ENCODE data around the gene PAX2. TPM values are rescaled to one million over a fixed set of nuclear protein-coding genes. Genes with fewer than 3 reads are reported as not detected.
"Not testable (repeated sequence)": the region's sequence is repeated elsewhere in the genome, so short reads cannot be mapped to it uniquely, and the experiment has no call there.

PAX2 gene
- total RNA-seq, result not detected
- long read RNA-seq, donor 1, result 0 reads
- long read RNA-seq, donor 2, result 0 reads

DNA sequence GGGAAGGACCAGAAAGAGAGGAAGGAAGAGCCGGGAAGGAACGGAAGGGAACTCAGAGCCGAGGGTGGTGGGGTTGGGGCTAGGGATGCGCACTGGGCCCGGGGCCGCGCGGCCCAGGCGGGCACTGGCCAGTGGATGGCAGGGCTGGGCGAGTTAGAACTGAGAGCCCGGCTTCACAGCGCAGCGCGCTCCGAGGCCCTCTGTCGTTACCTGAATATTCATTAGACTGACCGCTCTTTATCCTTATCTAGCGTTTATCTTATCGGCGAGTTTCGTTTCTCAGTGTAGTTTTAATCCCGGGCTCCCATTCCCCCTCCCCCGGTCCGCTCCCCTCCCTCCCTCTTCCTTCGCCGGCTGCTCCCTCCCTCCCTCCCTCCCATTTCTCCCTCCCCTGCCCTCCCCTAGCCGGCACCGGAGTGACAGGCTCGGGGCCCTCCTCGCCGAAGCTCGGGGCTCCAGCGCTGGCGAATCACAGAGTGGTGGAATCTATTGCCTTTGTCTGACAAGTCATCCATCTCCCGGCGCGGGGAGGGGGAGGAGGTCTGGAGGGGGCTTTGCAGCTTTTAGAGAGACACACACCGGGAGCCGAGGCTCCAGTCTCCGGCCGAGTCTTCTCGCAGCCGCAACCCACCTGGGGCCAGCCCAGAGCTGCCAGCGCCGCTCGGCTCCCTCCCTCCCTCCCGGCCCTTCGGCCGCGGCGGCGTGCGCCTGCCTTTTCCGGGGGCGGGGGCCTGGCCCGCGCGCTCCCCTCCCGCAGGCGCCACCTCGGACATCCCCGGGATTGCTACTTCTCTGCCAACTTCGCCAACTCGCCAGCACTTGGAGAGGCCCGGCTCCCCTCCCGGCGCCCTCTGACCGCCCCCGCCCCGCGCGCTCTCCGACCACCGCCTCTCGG, at the start of gene PAX2:
Gene PAX2, plus strand, starts transcription at position 596 of the 895 bp plus-strand sequence. CDS start 679 bp downstream, outside the sequence.
- no peak for DNase-seq (ENCODE audit: low spot score)
- intact Hi-C loops (cut with DNase I), result no loop called here

DNA sequence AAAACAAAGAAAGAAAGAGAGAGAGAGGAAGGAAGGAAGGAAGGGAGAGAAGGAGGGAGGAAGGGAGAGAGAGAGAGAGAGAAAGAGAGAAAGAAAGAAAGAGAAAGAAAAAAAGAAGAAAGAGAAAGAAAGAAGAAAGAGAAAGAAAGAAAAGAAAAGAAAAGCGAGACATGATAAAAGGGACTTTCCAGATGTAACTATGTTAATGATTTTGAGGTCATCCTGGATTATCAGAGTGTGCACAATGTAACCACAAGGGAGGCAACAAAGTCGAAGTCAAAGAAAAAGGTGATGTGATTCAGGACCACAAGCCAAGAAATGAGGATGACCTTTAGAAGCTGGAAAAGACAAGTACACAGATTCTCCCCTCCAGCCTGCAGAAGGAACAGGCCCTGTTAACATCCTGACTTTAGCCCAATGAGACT, 48.9 kb upstream of the PAX2 start:
- no peak for DNase-seq (ENCODE audit: low spot score)
- intact Hi-C loops (cut with DNase I), result no loop called here

DNA sequence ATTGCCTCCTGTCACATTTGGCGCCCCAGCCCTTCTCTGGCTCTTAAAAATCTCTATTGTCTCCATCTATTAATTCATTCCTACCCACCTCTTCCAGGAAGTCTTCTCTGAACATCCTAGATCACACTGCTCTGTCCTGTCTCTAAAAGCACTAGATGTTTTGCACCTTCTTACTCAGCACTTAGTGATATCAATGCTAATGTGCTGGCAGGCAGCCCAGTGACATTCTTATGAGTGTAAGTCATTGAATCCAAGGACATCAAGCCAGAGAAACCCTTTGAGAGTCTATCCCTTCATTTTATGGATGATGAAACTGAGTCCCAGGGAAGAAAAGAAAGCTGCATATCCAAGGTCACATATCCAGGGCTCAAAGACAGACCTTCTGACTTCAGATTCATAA, 48.3 kb upstream of the PAX2 start:
- DNase-seq (ENCODE audit: low spot score), result no peak
- intact Hi-C loops (cut with DNase I), result no loop called here

DNA sequence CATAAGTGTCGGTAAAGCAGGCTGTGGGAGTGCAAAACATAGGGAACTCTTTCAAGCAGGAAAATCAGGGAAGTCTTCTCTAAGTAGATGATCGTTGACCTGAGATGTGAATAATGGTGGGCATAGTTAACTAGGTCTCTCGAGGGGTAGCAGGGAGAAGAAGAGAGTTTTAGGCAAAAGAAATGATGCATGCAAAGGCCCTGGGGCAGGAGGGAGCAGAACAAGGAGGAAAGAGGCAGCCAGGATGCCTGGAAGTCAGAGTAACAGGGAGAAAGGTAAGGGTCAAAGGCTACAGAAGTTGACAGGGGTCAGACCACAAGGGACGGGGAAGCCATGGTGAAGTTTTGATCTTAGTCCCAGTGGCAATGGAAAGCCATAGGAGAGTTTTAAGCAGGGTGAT, 47.8 kb upstream of the PAX2 start:
- no peak for DNase-seq (ENCODE audit: low spot score)
- intact Hi-C loops (cut with DNase I), result no loop called here

DNA sequence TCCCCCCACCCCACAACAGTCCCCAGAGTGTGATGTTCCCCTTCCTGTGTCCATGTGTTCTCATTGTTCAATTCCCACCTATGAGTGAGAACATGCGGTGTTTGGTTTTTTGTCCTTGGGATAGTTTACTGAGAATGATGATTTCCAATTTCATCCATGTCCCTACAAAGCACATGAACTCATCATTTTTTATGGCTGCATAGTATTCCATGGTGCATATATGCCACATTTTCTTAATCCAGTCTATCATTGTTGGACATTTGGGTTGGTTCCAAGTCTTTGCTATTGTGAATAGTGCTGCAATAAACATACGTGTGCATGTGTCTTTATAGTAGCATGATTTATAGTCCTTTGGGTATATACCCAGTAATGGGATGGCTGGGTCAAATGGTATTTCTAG, 43.7 kb upstream of the PAX2 start:
- intact Hi-C loops (cut with DNase I); DNase-seq (ENCODE audit: low spot score): not testable (repeated sequence)

DNA sequence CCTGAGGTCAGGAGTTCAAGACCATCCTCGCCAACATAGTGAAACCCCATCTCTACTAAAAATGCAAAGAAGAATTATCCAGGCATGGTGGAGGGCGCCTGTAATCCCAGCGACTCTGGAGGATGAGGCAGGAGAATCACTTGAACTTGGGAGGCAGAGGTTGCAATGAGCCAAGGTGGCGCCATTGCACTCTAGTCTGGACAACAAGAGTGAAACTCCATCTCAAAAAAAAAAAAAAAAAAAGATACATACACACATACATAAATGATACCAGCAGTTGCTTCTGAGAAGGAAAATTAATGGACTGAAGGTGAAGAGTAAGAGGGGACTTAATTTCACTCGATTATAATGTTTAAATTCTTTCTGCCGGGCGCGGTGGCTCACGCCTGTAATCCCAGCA, 40.2 kb upstream of the PAX2 start:
- no peak for DNase-seq (ENCODE audit: low spot score)
- intact Hi-C loops (cut with DNase I), result no loop called here

DNA sequence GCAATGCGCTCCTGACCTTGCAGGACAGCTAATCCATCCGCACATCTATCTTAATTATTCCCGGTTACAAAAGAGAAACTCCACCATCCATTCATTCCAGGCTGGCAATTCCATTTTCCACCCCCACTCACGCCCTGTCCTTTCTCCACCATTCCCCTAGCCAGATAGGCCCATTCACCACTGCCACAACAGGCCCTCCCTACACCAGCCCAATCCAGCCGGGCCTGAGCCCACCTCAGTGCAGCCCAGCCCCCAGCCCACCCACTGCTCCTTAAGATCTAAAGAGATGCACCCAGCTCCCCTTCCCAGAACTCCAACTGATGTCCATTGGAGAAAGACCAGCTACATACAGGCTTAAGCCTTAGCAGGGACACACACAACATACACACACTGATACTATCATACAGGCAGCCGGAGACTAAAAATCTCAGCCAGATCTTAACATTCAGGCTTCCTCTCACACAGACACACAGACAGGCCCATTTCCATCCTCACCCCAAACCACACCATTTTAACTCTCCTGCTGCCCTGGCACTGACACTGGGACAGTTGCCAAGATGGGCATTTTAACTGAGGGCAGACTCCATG, 38.0 kb upstream of the PAX2 start:
- intact Hi-C loops (cut with DNase I), result no loop called here
- no peak for DNase-seq (ENCODE audit: low spot score)

DNA sequence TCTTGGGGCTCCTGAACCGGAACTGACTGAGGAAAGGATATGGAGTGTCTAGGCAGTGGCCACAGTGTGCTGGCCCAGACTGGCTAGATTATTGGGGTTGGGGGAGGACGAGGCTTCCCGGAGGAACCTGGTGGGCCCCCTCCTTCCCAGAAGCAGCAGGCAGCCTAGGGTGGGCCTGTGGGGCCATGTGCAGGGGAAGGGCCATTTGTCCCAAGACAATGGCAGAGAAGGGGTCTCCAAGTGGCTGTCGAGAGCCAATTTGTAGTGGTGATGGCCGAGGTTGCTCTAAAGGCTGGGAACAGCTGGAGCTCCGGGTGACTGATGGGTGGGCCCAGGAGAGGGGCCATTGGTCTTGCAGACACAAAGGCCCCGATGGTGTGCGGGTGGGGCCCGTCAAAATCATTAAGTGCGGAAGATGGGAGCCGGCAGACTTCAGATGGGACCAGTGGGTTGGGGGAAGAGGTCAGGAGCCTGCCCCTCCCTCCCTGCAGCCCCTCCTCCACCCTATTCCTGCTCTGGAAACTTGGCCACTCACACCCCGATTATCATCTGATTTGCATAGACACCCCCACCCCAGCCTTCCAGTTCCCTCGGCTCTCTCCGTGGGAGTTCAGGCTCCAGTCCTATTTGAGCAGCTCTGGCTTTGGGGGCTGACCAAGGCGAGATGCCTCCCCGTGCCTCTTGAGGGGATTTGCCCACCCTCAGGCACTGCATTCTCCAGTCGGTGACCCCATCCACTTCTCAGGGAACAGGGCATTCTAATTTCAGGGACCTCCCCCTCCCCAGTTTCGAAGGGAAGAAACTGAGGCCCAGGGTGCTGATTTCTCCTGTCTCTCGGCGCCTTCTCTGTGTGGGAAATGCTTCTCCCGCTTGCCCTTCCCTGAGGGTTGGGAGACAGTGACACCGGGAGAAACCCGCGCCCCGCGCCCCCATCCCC, 36.0 kb upstream of the PAX2 start:
- no peak for DNase-seq (ENCODE audit: low spot score)

DNA sequence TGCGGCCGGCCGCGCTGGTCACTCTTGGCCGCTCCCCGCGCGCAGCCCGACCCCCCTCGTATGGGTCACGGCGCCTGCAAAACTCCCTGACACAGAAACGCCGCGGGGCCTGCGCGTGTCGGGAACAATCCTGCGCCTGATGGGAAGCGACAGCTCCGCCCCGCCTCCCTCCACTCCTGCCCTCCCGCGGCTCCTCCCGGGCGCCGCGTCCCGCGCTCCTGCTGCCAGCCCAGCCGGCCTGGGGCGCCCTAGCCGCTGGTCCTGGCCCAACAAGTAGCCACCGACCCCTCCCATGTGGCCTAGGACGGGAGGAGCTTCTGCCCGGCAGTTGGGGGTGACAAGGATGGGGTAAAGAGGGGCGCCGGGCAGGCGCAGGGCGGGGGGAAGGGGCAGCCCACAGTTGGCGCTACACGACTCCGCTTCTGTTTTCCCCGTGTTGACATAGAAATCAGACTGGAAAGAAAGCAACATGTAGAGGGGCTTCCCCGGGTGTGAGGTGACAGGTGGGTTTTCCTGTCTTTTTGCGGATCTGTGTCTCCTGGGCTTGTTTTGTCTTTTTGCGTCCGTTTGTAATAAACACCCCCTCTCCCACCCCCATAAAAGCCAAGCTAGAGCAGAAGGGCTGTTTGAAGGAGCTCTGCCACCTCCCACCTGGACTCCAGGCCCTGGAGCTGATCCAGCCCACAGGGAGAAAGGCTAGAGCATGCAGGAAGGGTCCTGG, 35.1 kb upstream of the PAX2 start:
- intact Hi-C loops (cut with DNase I), result no loop called here
- no peak for DNase-seq (ENCODE audit: low spot score)

More for the DNA sequence above, 36.0 kb upstream of the PAX2 start:
- intact Hi-C loops (cut with DNase I), result no loop called here

DNA sequence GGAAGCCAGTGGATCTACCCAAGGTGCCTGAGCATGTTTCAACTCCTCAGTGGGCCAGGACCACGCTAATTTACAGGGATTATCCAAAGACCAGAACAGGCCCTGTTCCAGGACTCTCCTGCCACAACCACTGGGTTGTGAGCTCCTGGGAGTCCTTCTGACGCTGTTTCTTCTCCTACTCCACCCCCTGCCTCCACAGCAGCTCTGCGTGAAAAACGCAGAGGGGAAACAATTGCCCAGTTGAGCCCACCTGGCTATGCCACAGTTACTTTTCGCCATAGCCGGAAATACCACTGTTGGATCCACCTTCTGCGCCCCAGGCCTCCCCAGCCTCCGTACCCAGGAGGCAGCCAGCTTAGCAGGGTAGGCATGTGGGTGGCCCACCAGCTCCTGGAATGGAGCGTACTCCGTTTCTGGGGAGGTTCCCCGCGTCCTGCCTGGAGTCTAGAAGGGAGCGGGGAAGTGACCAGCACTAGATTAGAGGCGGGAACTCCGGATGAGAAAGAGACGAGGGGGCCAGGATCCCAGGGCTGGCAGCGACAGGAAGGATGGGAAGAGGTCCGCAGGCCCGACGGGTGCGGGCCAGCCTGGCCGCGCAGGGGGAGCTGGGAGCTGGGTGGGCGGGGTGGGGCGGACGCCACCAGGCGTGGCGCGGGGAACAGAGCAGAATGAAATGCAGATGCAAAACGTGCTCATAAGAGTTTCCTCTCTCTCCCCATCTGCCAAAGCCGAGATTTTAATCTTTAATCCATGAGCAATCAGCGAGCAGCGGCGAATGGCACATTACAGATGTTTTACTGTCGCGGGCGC, 32.1 kb upstream of the PAX2 start:
- DNase-seq (ENCODE audit: low spot score), result no peak

DNA sequence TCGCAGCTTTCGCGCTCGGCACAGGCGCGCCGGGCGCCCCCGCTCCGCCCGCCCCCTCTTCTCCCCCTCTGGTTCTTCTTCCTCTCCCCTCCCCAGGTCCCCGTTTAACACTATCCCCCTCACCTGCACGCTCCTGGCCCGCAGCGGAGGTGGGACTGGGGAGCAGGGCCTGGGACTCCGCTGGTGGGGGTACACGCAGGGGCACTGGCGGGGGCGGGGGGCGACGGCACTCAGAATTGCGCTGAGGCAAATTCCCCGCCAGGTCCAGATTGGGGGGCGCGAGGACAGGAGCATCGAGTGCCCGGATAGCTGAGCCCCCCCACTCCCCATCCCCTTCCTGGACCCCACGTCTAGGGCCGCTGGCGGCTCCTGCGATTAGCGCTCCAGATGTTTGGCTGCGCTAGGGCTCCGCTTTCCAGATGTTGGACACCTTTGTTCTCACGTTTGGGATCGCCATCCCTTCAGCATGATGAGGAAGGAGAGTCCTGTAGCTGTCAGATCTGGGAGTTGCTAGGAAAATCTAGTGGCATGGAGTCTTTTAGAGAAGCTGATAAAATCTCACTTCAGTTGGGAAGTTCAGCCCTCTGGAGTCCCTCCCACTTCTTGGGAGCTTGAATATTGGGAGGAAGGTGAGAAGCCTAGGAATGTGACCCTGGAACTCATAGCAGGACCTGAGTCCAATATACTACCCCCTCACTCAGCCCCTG, 31.4 kb upstream of the PAX2 start:
- intact Hi-C loops (cut with DNase I), result no loop called here
- DNase-seq (ENCODE audit: low spot score), result no peak

More for the DNA sequence above, 32.1 kb upstream of the PAX2 start:
- intact Hi-C loops (cut with DNase I), result no loop called here

DNA sequence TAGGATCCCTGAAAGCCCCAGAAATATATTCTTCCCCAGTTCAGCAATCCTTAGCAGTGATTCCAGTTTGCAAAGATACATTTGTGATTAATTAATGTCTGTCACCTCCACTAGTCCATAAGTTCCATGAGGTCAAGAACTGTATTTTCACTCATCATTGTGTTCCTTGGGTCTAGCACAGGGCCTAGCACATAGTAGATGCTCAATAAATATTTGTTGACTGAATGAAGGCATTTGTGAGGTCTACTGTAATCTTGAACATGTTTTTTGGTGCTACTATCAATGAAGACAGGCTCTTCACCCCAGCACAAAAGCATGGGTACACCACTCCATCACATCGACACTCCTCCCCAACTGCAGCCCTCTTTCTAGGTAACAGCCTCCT, 30.8 kb upstream of the PAX2 start:
- intact Hi-C loops (cut with DNase I), result no loop called here
- no peak for DNase-seq (ENCODE audit: low spot score)

DNA sequence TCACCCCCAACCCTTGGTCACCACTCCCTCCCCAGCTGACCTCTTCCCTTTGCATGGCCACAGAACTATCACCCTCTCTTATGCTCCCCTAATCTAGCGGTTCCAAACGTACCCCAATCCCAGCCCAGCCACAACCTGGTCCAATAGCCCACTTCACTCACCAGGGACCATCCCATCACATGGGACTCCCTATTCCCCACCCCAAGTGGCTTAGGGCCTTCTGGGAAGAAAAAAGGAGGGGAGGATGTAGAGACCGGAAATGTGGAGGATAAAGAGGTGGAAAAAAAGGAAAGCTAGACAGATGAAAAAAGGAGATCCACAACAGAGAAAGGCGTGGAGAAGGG, 30.3 kb upstream of the PAX2 start:
- DNase-seq (ENCODE audit: low spot score), result no peak
- intact Hi-C loops (cut with DNase I), result no loop called here

DNA sequence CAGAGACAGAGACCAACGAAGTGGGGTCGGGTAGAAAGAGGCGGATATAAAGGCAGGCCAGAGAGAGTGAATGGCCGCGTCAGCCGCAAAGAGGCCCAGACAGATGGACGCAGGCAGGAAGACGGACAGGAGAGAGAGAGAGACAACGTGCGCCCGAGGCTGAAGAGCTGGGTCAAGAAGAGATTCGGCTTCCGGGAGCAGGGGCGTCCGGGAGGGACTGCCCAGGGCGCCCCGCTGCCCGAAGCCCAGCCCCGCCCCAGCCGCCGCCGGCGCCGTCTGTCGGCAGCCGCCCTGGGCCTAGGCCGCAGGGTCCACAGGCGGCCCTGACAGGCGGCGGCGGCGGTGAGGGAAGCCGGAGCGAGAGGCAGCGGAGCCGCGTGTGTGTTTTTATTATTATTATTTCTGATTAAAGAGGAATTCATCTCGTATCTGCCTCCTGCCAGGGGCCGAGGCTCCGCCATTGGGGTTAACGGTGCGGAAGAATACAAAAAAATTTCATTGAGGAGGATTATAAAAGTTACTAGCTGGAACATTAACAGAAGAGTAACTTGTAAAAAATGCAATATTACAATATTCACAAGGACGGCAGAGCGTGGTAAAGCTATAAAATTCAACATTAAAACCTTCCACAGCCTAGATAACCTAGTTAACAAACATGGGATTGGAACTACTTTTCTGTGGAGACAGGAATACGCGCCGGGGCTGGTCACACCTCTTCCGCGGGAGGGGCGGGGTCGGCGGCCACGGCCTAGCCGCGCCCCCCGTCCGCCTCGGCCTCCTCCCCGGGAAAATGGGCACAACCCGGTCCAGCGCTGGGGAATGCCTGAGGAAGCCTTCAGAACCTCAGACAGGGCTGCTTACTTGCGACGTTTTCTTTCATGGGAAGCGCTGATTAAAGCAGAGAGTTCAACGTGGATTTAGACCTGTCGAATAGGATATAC, 29.7 kb upstream of the PAX2 start:
- DNase-seq (ENCODE audit: low spot score), result no peak
- intact Hi-C loops (cut with DNase I), result no loop called here

DNA sequence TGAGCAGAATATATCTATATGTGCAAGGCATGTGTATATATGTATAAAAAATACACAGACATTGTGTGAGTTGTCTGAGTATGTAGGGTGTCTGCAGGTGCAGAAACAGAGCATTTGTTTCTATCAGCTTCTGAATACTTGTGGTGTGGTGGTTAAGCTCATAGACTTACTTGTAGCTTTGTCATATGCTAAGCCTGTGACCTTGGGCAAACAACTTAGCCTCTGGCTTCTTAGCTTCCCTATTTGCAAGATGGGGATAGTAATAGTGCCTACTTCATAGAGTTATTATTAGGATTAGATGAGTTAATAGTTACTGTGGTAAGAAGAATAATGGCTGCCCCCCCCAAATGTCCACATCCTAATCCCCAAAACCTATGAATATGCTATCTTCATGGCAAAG, 28.2 kb upstream of the PAX2 start:
- intact Hi-C loops (cut with DNase I), result no loop called here
- no peak for DNase-seq (ENCODE audit: low spot score)

DNA sequence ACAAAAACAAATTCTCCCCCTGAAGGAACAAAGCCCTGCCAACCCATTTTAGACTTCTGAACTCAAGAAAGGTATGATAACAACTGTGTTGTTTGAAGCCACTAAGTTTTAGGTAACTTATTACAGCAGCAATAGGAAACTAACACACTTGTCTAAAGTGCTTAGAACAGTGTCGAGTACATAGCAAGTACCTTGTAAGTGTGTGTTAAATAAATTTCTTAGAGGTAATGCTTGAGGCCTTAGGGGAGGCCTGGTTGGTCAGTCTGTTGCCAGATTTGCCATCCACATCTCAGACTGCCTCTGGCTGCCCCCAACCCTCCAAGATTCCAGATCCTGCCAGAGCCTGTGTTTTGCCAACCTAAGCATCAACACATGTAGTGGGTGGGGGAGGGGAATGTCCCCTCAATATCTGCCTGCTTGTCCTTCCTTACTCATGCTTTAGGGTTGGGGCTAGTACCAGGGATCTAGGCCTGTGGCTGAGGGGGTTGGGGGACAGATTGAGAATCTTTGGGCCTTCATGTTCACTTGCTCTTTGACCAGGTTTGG, 27.1 kb upstream of the PAX2 start:
- intact Hi-C loops (cut with DNase I), result no loop called here
- DNase-seq (ENCODE audit: low spot score), result no peak

DNA sequence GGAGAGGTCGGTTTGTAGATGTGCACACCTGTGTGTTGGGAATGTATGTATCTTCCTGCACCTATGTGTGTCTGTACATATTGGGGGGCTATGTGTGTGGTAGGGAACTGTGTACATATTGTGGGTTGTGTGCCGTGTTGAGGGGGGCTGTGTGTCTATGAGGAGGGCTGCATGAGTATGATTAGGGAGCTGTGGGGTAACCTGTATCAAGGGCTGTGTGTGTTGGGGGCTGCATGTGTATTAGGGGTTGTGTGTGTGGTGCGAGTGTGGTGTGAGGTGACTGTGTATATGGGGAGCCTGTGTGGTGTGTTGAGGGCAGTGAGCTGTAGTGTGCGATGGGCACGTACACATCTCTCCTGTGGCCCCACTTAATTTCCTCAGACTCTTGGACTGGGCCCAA, 22.2 kb upstream of the PAX2 start:
- intact Hi-C loops (cut with DNase I), result no loop called here

More for the DNA sequence above, 22.2 kb upstream of the PAX2 start:
- no peak for DNase-seq (ENCODE audit: low spot score)

Data from posterior vena cava (tissue), 2 donors.